Left lung (tissue), 10 donors: ENCODE data around the gene CAMK2D. TPM values are rescaled to one million over a fixed set of nuclear protein-coding genes. Genes with fewer than 3 reads are reported as not detected.

Source experiments
- ATAC-seq: fragments of 200-7000 bp; cut with Tn5 transposase; one replicate; pipeline ENCODE4 v1.9.1; 2020; ENCODE audit warnings: moderate library complexity
- DNase-seq, 4 donors: peaks; one replicate each; pipeline ENCODE4 v3.0.0-alpha.2; 2013 to 2020
- H3K27ac ChIP-seq, 2 donors: fragments of 200-600 bp; sonication (generic) in 1 of 2; one replicate each; pipeline versions ENCODE4 v1.5.0 to v1.8.0; 2020 to 2021
- H3K27me3 ChIP-seq, 2 donors: fragments of 200-600 bp; sonication (generic) in 1 of 2; one replicate each; pipeline versions ENCODE4 v1.5.0 to v1.8.0; 2020 to 2021
- H3K36me3 ChIP-seq, 2 donors: fragments of 200-600 bp; sonication (generic) in 1 of 2; one replicate each; pipeline versions ENCODE4 v1.5.0 to v1.8.0; 2020 to 2021
- H3K4me1 ChIP-seq, 2 donors: fragments of 200-600 bp; one replicate each; pipeline ENCODE4 v1.8.0; 2021
- H3K4me3 ChIP-seq, 2 donors: fragments of 200-600 bp; sonication (generic) in 1 of 2; one replicate each; pipeline versions ENCODE4 v1.5.0 to v1.8.0; 2020 to 2021; ENCODE audit warnings: mild to moderate bottlenecking in 1 of 2
- H3K9me3 ChIP-seq, 2 donors: fragments of 200-600 bp; sonication (generic) in 1 of 2; one replicate each; pipeline versions ENCODE4 v1.5.0 to v1.8.0; 2020 to 2021
- intact Hi-C, 2 donors: fragments of 100-400 bp; cut with DNase I; formaldehyde crosslinking; loops; one replicate each; pipeline versions ENCODE4 v1.11.2 to v1.14.2; 2022
- polyA plus RNA-seq, 6 donors: library from polyadenylated mRNA; unstranded; fragments of 120-200 nt; gene quantifications; one replicate each; pipeline ENCODE4 v1.2.1, GENCODE V29; 2013; ENCODE audit not compliant: insufficient read length in 6 of 6
- total RNA-seq, 2 donors: library from RNA; stranded (reverse); fragmentation: NEBNext Ultra II Directional; extraction: Animal tissue kit (Norgen Biotek cat#: 25700); gene quantifications; one replicate each; pipeline ENCODE4 v1.2.1, GENCODE V29; 2021
- TF ChIP-seq, protein P1 (sequence below), 2 donors: fragments of 200-600 bp; sonication (generic) in 1 of 2; IDR thresholded peaks; one replicate each; pipeline versions ENCODE4 v1.5.0 to v1.8.0; 2021; ENCODE audit warnings: antibody characterized with exemption in 2 of 2
- donor health status: DM: no; HTN: yes; CAD: no.
- donor health status: DM: no; HTN: no; CAD: no.

CAMK2D gene
- total and polyA plus RNA-seq, 8 donors = 50.3 to 93.2 (median 68.4) TPM

DNA sequence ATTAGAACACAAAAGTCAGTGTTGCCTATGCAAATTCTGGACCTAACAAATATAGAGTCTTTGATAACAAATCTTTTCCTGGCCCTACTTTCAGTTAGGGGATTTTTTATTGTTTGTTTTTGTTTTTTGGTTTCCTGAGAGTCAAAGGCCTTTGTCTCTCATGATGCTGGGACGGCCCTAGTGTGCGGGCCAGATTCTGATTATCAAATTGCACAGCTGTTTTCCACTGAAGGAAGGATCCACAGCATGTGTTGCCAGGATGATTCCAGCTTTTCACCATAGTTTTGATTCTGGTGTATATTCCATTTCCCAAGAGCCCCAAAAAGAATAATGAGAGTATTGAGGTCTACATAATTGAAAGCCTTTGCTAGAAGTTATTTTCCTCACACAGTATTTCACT is 248.2 kb downstream of the CAMK2D start:
- H3K27me3 ChIP-seq = no peaks in the 10 kb centered on the region
- intact Hi-C loops = no loop called here
- no peaks in the 10 kb centered on the region for H3K9me3 ChIP-seq
- H3K4me1 ChIP-seq = no peaks in the 10 kb centered on the region
- H3K4me3 ChIP-seq = no peak overlapping the region
- DNase-seq (no peak), ATAC-seq (no peak)
- no peak overlapping the region for H3K27ac ChIP-seq
- TF ChIP-seq, protein P1, sequence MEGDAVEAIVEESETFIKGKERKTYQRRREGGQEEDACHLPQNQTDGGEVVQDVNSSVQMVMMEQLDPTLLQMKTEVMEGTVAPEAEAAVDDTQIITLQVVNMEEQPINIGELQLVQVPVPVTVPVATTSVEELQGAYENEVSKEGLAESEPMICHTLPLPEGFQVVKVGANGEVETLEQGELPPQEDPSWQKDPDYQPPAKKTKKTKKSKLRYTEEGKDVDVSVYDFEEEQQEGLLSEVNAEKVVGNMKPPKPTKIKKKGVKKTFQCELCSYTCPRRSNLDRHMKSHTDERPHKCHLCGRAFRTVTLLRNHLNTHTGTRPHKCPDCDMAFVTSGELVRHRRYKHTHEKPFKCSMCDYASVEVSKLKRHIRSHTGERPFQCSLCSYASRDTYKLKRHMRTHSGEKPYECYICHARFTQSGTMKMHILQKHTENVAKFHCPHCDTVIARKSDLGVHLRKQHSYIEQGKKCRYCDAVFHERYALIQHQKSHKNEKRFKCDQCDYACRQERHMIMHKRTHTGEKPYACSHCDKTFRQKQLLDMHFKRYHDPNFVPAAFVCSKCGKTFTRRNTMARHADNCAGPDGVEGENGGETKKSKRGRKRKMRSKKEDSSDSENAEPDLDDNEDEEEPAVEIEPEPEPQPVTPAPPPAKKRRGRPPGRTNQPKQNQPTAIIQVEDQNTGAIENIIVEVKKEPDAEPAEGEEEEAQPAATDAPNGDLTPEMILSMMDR (IDR thresholded peaks at IDR 0.05) = no peak
- peaks cover 0 to 32% of the 10 kb centered on the region in 2 donors for H3K36me3 ChIP-seq

DNA sequence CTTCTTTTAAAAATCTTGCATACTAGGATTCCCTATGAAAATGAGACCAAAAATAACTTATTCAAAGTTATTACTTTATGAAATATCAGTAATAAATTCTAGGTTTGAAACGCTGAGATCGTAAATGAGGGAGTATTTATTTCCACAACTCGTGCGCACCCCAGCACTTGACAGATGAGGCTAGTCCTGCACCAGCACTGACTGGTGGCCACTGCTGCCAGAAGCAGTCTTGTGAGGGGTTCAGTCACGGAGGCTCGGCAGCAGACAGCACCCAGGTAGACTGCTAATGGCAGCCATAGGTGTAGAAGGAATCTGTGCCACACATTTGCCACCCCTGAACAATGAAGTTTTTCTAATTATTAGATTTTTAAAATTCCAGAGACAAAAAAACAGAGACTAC is 248.7 kb downstream of the CAMK2D start:
- Histone ChIP-seq H3K27ac (no peak overlapping the region), H3K36me3 (peaks cover 0 to 32% of the 10 kb centered on the region in 2 donors), H3K4me1 (no peaks in the 10 kb centered on the region), H3K27me3 (no peaks in the 10 kb centered on the region), H3K4me3 (no peak overlapping the region), H3K9me3 (no peaks in the 10 kb centered on the region)
- TF ChIP-seq, protein P1 (IDR thresholded peaks at IDR 0.05) = no peak
- no peak for DNase-seq
- intact Hi-C loops = no loop called here
- no peak for ATAC-seq

DNA sequence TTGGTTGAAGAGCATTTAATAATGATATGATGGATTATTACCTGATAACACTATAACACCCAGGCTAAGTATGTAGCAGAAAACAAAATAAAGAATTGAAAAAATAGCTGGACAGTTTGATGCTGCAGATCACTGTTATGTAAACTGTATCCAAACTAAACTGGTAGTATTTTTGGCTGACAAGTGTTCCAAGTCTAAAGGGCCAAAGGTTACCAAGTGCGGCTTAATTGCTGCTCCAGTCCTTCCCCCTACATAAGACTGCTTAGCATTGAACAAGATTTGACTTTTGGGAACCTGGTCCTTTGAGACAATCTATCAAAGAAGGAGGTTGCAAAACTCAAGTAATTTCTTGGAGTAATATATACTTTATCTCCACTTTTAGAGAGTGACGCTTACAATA is 249.6 kb downstream of the CAMK2D start:
- DNase-seq = no peak
- no peak overlapping the region for H3K4me3 ChIP-seq
- H3K4me1 ChIP-seq = no peaks in the 10 kb centered on the region
- no peak for ATAC-seq
- intact Hi-C loops = no loop called here
- peaks cover 0 to 27% of the 10 kb centered on the region in 2 donors for H3K36me3 ChIP-seq
- no peak overlapping the region for H3K27ac ChIP-seq
- TF ChIP-seq, protein P1 (IDR thresholded peaks at IDR 0.05) = no peak
- no peaks in the 10 kb centered on the region for H3K27me3 ChIP-seq
- no peaks in the 10 kb centered on the region for H3K9me3 ChIP-seq

DNA sequence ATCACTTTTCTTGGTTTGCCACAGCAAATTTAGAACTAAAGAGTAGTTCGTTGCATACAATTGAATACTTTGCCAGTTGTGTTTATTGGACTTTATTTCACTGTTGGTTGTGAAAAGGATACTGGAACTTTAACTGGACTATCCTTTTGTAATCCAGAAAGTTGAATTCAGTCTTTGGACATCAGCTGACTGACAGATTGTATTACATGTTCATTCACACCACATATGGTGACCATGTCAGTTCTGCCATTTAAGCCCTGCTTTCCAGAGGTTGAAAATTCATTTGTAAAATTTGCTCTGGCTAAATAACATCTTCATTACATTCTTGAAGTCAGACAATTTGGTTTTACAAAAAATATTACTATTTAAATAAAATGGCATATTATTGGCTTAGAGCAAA is 251.7 kb downstream of the CAMK2D start:
- no peaks in the 10 kb centered on the region for H3K4me1 ChIP-seq
- intact Hi-C loops = no loop called here
- peaks cover 0 to 29% of the 10 kb centered on the region in 2 donors for H3K36me3 ChIP-seq
- H3K27ac ChIP-seq = no peak overlapping the region
- TF ChIP-seq, protein P1 (IDR thresholded peaks at IDR 0.05) = no peak
- no peak overlapping the region for H3K4me3 ChIP-seq
- H3K9me3 ChIP-seq = no peaks in the 10 kb centered on the region
- no peaks in the 10 kb centered on the region for H3K27me3 ChIP-seq
- DNase-seq = no peak
- ATAC-seq = no peak

DNA sequence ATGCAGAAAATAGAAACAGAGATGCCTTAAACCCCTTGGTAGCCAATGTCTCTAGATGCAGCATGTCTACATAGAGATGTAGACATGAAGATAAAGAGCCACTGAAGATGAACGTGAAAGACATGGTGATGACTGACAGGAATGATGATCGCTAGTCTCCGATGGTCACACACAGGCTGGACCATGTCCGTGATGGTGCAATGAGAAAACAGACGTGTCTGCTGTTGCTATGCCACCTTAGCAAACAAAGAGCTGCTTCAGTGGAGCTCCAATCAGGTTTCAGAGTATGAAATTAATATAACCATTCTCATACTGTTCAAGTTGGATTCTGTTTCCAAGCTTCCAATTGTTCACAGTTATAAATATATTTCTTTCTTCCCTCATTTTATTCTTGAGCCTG is 256.5 kb downstream of the CAMK2D start:
- Histone ChIP-seq H3K27ac (no peak overlapping the region), H3K4me1 (no peaks in the 10 kb centered on the region), H3K4me3 (no peak overlapping the region), H3K27me3 (no peaks in the 10 kb centered on the region), H3K36me3 (peaks cover 0 to 7% of the 10 kb centered on the region in 2 donors), H3K9me3 (no peaks in the 10 kb centered on the region)
- DNase-seq (no peak), ATAC-seq (no peak)
- TF ChIP-seq, protein P1 (IDR thresholded peaks at IDR 0.05) = no peak
- intact Hi-C loops = no loop called here
